Measurements from ENCODE around the gene SYNGR3.

GRCh38 chr16:1950559-1950958 is 39.2 kb upstream of the SYNGR3 start:
- TF ChIP-seq CTCF (IDR thresholded peaks at IDR 0.05) (no peak), POLR2A (IDR thresholded peaks at IDR 0.05) (no peak)
